GM12878 (cell line): ENCODE results near the gene CFAP92. TPM values are rescaled to one million over a fixed set of nuclear protein-coding genes. Genes with fewer than 3 reads are reported as not detected.

Experiments used
- ATAC-seq: fragments of 200-7000 bp; cut with Tn5 transposase; 3 replicates; pipeline ENCODE4 v1.9.1; 2020; ENCODE audit warnings: mild to moderate bottlenecking, moderate library complexity
- BruUV-seq: library from RNA; stranded (reverse); fragments of 400-500 nt; replicated peaks from 2 replicates; lab custom pipeline; 2021; lab: Mats Ljungman, UMichigan
- CTCF ChIA-PET: fragments of 300-600 bp; sonication (Branson Sonifier 250); formaldehyde crosslinking; extraction: SDS; loops from one replicate; lab custom pipeline; 2021; ENCODE audit warnings: inconsistent platforms; lab: Yijun Ruan, JAX
- POLR2A ChIA-PET: fragments of 350-600 bp; formaldehyde crosslinking; extraction: SDS; loops from one replicate; lab custom pipeline; 2021; ENCODE audit warnings: inconsistent platforms; lab: Charles Lee
- RAD21 ChIA-PET: fragments of 300-600 bp; sonication (Branson Sonifier 250); formaldehyde crosslinking; loops from one replicate; lab custom pipeline; 2023; ENCODE audit warnings: antibody characterized with exemption; ENCODE audit not compliant: unreplicated experiment; lab: Charles Lee
- SMC1A ChIA-PET: fragments of 300-600 bp; sonication (Branson Sonifier 250); formaldehyde crosslinking; loops from one replicate; lab custom pipeline; 2023; ENCODE audit not compliant: unreplicated experiment, uncharacterized antibody; lab: Charles Lee
- DNase-seq: peaks from one replicate; pipeline ENCODE4 v3.0.0-alpha.2; 2011; ENCODE audit warnings: low read depth, low spot score
- FAIRE-seq: peaks from 3 replicates; lab custom pipeline; 2011; peaks lifted over from hg19 to GRCh38; lab: Jason Lieb, UNC
- H2AFZ ChIP-seq: 2 replicates; pipeline ENCODE4 v1.6.0; 2011; ENCODE audit warnings: low read depth, low read length, control low read depth; ENCODE audit not compliant: control insufficient read depth
- H3K27ac ChIP-seq: 2 replicates; pipeline ENCODE4 v1.5.1; 2011; ENCODE audit warnings: control low read depth; ENCODE audit not compliant: control insufficient read depth, insufficient read depth
- H3K27me3 ChIP-seq, 2 experiments: replicated peaks in 1 of 2; 2 replicates each; pipeline versions ENCODE4 v1.6.0 to v1.6.1; 2011; ENCODE audit warnings: low read length in 1 of 2; ENCODE audit not compliant: control insufficient read depth in 2 of 2, insufficient read depth in 2 of 2
- H3K36me3 ChIP-seq, 2 experiments: 2 replicates each; pipeline ENCODE4 v1.5.1; 2011; ENCODE audit warnings: low read length in 1 of 2; ENCODE audit not compliant: control insufficient read depth in 2 of 2, insufficient read depth in 2 of 2
- H3K4me1 ChIP-seq: 2 replicates; pipeline ENCODE4 v1.6.1; 2011; ENCODE audit warnings: mild to moderate bottlenecking, low read length, moderate library complexity, mixed read lengths; ENCODE audit not compliant: control insufficient read depth, insufficient read depth
- H3K4me2 ChIP-seq: 2 replicates; pipeline ENCODE4 v1.6.0; 2011; ENCODE audit warnings: control low read depth; ENCODE audit not compliant: control insufficient read depth, insufficient read depth
- H3K4me3 ChIP-seq: fragments of 200-600 bp; sonication (generic); 2 replicates; pipeline ENCODE4 v1.5.1; 2016
- H3K79me2 ChIP-seq: 2 replicates; pipeline ENCODE4 v1.6.0; 2011; ENCODE audit warnings: low read length; ENCODE audit not compliant: control insufficient read depth, insufficient read depth
- H3K9ac ChIP-seq: 2 replicates; pipeline ENCODE4 v1.8.0; 2011; ENCODE audit warnings: low read length, control low read depth, mixed read lengths; ENCODE audit not compliant: control insufficient read depth, insufficient read depth
- H3K9me3 ChIP-seq: replicated peaks from 3 replicates; pipeline ENCODE4 v1.5.1; 2011; ENCODE audit warnings: mild to moderate bottlenecking, low read length; ENCODE audit not compliant: control insufficient read depth, insufficient read depth
- H4K20me1 ChIP-seq: 2 replicates; pipeline ENCODE4 v1.6.0; 2011; ENCODE audit not compliant: control insufficient read depth, insufficient read depth
- ATF3 ChIP-seq: IDR thresholded peaks from 2 replicates; pipeline ENCODE4 v1.6.1; 2011; ENCODE audit warnings: low read depth, mild to moderate bottlenecking, low read length, moderate library complexity, borderline replicate concordance; ENCODE audit errors: extremely low read depth
- IKZF1 ChIP-seq: fragments of 450-650 bp; conservative IDR thresholded peaks from 2 replicates; pipeline ENCODE4 v1.6.1; 2017; ENCODE audit warnings: antibody characterized with exemption, mild to moderate bottlenecking
- NRF1 ChIP-seq: conservative IDR thresholded peaks from 2 replicates; pipeline ENCODE4 v1.6.1; 2011; ENCODE audit warnings: mild to moderate bottlenecking, low read depth, low read length, improper control_type of control experiment
- RB1 ChIP-seq: fragments of 450-650 bp; formaldehyde crosslinking; IDR thresholded peaks from 2 replicates; pipeline ENCODE4 v1.6.1; 2017; ENCODE audit warnings: mild to moderate bottlenecking, borderline replicate concordance
- SMARCA5 ChIP-seq: fragments of 450-650 bp; IDR thresholded peaks from 2 replicates; pipeline ENCODE4 v1.6.1; 2017; ENCODE audit warnings: mild to moderate bottlenecking
- ZBED1 ChIP-seq: IDR thresholded peaks from 2 replicates; pipeline ENCODE4 v1.6.1; 2016; ENCODE audit warnings: borderline replicate concordance
- WGBS: methylation state at CpG from one replicate; pipeline ENCODE4 v1.1.6; 2016; ENCODE audit warnings: low lambda C conversion rate; ENCODE audit not compliant: insufficient replicate concordance, insufficient coverage; ENCODE audit errors: missing lambda C conversion rate; 5-methylcytosine and 5-hydroxymethylcytosine counted together
- in situ Hi-C: fragments of 300-500 bp; cut with MboI; formaldehyde crosslinking; loops from 9 replicates; pipeline ENCODE4 v1.14.3; 2018; ENCODE audit warnings: mixed read lengths
- intact Hi-C: fragments of 100-400 bp; cut with micrococcal nuclease; formaldehyde crosslinking; loops from one replicate; pipeline ENCODE4 v1.14.2; 2022; ENCODE audit not compliant: unreplicated experiment
- polyA plus RNA-seq, 11 experiments: library from polyadenylated mRNA; depleted of rRNA in 4 of 11; unstranded in 6 of 11; stranded (reverse) in 5 of 11; fragments of >200 nt; fragmentation: Nextera tagmentation in 4 of 11; fragmentation: Illumina TruSeq in 1 of 11; extraction: Ambion mirVana in 4 of 11; extraction: Trizol in 1 of 11; gene quantifications; 1 replicate in 1 of 11; 2 replicates in 10 of 11; pipeline versions ENCODE4 v1.2.1 to v1.2.3, GENCODE V29; 2011 to 2016; ENCODE audit warnings: inconsistent platforms in 2 of 11, missing spikeins in 2 of 11, low read depth in 1 of 11
- total RNA-seq, 4 experiments: library from RNA; depleted of rRNA in 3 of 4; stranded (reverse); fragments of >200 nt in 3 of 4; fragmentation: Illumina TruSeq in 1 of 4; extraction: Trizol in 1 of 4; gene quantifications; 2 replicates each; pipeline versions ENCODE4 v1.2.1 to v1.2.3, GENCODE V29; 2013 to 2021
- TF ChIP-seq, protein P1 (sequence below): IDR thresholded peaks from 2 replicates; pipeline ENCODE4 v1.6.1; 2012; ENCODE audit warnings: low read depth, low read length, improper control_type of control experiment
- TF ChIP-seq, protein P2 (sequence below): IDR thresholded peaks from 2 replicates; pipeline ENCODE4 v1.6.1; 2012; ENCODE audit warnings: low read length, inconsistent platforms

Gene CFAP92
- total and polyA plus RNA-seq, 10 of the 15 experiments (the other 5 are each of a cell fraction or from before 2014, with no cell fraction given) = 0.05 to 0.52 (median 0.14) TPM; not detected in 7

GRCh38 chr3:129036222-129037092 lies 42.6 kb upstream of the CFAP92 start (continued):
- no peak for TF ChIP-seq ATF3
- TF ChIP-seq RB1 = no peak
- TF ChIP-seq SMARCA5 = no peak
- no peak for TF ChIP-seq IKZF1

DNA sequence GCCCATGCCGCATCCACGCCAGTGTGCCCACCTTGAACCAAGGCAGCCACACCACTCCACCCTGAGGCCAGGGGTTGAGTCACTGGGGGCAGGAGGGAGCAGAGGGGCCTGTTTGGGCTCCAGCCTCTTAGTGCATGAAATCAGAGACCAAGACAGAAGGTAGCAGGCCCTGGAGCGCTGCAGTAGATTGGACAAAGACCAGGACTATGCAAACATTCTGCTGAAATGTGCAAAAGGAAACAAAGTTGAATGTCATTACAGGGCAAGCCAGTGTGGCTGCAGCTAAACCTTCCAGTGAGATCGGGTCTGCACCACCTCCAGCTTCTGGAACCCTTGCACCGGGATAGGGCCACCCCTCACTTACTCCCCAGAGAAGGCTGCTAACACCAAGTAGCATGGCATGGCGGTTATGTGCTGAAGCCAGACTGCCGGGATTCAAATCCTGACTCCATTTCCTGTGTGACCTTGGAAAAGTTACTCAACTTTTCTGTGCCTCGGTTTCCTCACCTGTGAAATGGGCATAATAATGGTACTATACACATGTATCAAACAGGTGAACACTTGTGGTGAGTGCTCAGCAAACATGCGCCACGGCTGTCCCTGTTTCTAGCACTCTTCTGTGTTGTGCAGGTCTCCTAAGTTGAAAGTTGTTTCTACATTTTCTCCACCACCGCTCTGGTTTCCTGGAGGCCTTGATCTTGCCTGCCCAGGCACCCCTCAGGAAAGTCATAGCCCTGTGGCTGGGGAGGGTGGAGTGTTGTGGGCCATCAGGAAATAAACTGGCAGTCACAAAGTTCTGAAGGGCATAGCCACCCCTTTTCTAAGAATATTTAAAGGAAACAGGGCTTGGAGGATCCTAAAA lies 41.7 kb upstream of the CFAP92 start:
- ATAC-seq = no peak
- 46% methylated on average over 11 of the region's 11 CpGs for WGBS
- H4K20me1 ChIP-seq = no peaks in the 10 kb centered on the region
- no peak overlapping the region for H3K9ac ChIP-seq
- no peak overlapping the region for H3K27ac ChIP-seq
- DNase-seq = no peak
- in situ Hi-C loops (no loop called here), intact Hi-C loops (no loop called here)
- no peaks in the 10 kb centered on the region; a peak in 2 of 4 replicates for H3K27me3 ChIP-seq
- RAD21 ChIA-PET = interaction anchor here (0.6 kb wide), 1 partner anchor 352 kb away, joined by 3 read pairs; no protein-coding TSS in a partner anchor
- H3K9me3 ChIP-seq = no peaks in the 10 kb centered on the region
- no peak for FAIRE-seq
- H3K4me3 ChIP-seq = no peak overlapping the region
- no peak overlapping the region for H2AFZ ChIP-seq
- TF ChIP-seq, protein P1, sequence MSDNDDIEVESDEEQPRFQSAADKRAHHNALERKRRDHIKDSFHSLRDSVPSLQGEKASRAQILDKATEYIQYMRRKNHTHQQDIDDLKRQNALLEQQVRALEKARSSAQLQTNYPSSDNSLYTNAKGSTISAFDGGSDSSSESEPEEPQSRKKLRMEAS = no peak
- TF ChIP-seq, protein P2, sequence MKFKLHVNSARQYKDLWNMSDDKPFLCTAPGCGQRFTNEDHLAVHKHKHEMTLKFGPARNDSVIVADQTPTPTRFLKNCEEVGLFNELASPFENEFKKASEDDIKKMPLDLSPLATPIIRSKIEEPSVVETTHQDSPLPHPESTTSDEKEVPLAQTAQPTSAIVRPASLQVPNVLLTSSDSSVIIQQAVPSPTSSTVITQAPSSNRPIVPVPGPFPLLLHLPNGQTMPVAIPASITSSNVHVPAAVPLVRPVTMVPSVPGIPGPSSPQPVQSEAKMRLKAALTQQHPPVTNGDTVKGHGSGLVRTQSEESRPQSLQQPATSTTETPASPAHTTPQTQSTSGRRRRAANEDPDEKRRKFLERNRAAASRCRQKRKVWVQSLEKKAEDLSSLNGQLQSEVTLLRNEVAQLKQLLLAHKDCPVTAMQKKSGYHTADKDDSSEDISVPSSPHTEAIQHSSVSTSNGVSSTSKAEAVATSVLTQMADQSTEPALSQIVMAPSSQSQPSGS = no peak
- no peak for TF ChIP-seq ZBED1
- TF ChIP-seq NRF1 = no peak
- no peak overlapping the region for H3K4me2 ChIP-seq
- no TSS peak for BruUV-seq
- SMC1A ChIA-PET = no interaction called here
- CTCF ChIA-PET = interaction anchor here (0.6 to 1.2 kb wide), 2 partner anchors 9 to 65 kb away, joined by 3 read pairs; no protein-coding TSS in a partner anchor
- H3K79me2 ChIP-seq = no peaks in the 10 kb centered on the region
- no peaks in the 10 kb centered on the region for H3K4me1 ChIP-seq
- POLR2A ChIA-PET = no interaction called here
- no peaks in the 10 kb centered on the region for H3K36me3 ChIP-seq
